GM12891 (cell line): ENCODE data around the gene C17orf114.

Experiments used
- DNase-seq: peaks from one replicate; pipeline ENCODE4 v3.0.0; 2011; ENCODE audit warnings: low spot score; ENCODE audit not compliant: insufficient read length
- FAIRE-seq: peaks from 2 replicates; lab custom pipeline; 2011; peaks lifted over from hg19 to GRCh38; lab: Jason Lieb, UNC
- PAX5 ChIP-seq: IDR thresholded peaks from 2 replicates; pipeline ENCODE4 v1.6.1; 2011; ENCODE audit warnings: low read length, moderate library complexity, mild to moderate bottlenecking; ENCODE audit not compliant: insufficient read depth, severe bottlenecking
- POLR2A ChIP-seq: IDR thresholded peaks from 2 replicates; pipeline ENCODE4 v1.6.1; 2011; ENCODE audit warnings: low read depth, low read length, control low read depth
- POLR2AphosphoS5 ChIP-seq: IDR thresholded peaks from 2 replicates; pipeline ENCODE4 v1.6.1; 2011; ENCODE audit warnings: low read depth, low read length, control low read depth
- POU2F2 ChIP-seq: IDR thresholded peaks from 2 replicates; pipeline ENCODE4 v1.6.1; 2011; ENCODE audit warnings: low read depth, mild to moderate bottlenecking, control low read depth, low read length, moderate library complexity
- SPI1 ChIP-seq: IDR thresholded peaks from 2 replicates; pipeline ENCODE4 v1.6.1; 2011; ENCODE audit warnings: low read depth, low read length, control low read depth
- TAF1 ChIP-seq: IDR thresholded peaks from 2 replicates; pipeline ENCODE4 v1.6.1; 2011; ENCODE audit warnings: low read depth, low read length, control low read depth

C17orf114 gene

DNA sequence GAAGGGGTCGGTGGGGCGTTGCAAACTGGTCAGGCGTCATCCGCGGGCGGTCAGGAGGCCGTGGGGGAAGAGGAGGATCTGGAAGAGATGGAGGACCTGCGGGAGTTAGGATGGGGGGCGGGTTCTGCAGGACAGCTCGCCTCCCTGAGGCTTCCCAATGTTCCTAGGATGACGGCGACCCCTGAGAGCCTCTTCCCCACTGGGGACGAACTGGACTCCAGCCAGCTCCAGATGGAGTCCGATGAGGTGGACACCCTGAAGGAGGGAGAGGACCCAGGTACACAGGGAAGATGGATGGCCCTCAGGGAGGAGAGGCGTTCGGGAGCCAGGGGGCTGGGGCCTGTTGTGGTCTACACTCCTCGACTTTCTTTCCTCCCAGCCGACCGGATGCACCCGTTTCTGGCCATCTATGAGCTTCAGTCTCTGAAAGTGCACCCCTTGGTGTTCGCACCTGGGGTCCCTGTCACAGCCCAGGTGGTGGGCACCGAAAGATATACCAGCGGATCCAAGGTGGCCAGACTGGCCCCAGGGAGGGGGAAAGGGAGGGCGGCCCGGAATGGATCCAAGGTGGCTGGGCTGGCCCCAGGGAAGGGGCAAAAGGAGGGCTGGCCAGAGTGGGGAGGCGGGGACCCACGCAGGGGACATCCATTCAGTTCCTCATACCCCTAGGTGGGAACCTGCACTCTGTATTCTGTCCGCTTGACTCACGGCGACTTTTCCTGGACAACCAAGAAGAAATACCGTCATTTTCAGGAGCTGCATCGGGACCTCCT, 5.7 kb upstream of the C17orf114 start:
- FAIRE-seq (peak; percentile 9), DNase-seq (no peak)
- TF ChIP-seq POLR2AphosphoS5 (no peak), PAX5 (no peak), POLR2A (no peak), TAF1 (no peak), POU2F2 (no peak), SPI1 (no peak)

DNA sequence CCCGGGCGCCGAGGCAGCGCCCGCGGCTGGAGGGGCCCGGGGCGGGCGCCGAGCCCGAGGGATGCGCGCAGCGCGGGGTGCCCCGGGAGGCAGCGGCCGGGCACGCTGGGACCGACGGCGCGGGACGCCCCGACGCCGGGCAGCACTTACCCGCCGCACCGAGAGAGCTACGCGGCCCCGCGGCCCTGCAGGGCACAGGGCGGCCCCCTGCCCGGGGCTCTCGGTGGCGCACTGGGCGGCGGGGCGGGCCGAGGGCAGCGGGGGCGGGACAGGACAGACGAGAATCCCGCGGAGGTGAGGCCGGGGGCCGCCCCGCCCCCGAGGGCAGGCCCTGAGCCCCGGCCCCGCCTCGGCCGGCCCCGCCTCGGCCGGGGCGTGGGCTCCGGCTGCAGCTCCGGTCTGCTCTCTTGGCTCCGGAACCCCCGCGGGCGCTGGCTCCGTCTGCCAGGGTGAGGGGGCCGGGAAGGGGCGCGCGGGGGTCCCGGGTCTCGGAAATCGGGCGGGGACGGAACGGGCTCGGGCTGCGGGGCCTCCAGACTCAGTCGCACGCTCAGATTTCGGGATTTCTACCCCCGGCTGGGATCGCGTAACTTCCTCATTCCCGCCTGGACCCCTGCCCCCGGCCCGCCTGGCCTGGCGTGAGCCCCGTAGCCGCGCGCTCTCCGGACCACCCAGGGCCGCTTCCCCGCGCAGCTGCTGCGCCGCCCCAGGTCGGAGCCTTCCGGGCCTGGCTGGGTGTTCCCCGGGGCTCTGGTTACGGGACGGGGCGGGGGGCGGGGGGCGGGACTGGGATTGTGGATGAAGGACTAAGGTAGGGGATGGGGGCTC, 4.9 kb upstream of the C17orf114 start, which contains the start of gene PLD2:
Gene PLD2, plus strand, starts transcription at position 376 of the 828 bp plus-strand sequence. CDS start 621 bp downstream, outside the sequence.
- peak; percentile 100 for DNase-seq
- TF ChIP-seq POU2F2, result no peak
- no peak for TF ChIP-seq PAX5
- TF ChIP-seq POLR2A, result peak; percentile 39; the same call in 1 of the 2 replicates
- TF ChIP-seq TAF1, result no peak
- TF ChIP-seq SPI1, result no peak
- FAIRE-seq, result peak; percentile 97

DNA sequence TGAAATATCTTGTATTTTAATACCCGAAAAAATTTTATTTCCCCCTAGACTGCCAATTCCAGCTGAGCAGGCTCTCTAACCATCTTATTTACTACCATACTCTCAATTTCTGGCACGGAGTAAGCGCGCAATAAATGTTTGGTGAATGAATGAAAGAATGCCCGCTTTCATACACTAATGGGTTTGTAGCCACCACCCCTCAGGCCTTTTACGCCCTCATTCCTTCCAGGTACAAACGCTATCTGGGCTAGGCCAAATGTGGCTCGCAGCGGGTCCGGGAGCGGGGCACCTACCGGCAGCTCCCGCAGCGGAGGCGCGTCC, 4.3 kb upstream of the C17orf114 start:
- DNase-seq (no peak), FAIRE-seq (no peak)
- no peak for TF ChIP-seq POLR2A
- TF ChIP-seq POLR2AphosphoS5, result no peak

DNA sequence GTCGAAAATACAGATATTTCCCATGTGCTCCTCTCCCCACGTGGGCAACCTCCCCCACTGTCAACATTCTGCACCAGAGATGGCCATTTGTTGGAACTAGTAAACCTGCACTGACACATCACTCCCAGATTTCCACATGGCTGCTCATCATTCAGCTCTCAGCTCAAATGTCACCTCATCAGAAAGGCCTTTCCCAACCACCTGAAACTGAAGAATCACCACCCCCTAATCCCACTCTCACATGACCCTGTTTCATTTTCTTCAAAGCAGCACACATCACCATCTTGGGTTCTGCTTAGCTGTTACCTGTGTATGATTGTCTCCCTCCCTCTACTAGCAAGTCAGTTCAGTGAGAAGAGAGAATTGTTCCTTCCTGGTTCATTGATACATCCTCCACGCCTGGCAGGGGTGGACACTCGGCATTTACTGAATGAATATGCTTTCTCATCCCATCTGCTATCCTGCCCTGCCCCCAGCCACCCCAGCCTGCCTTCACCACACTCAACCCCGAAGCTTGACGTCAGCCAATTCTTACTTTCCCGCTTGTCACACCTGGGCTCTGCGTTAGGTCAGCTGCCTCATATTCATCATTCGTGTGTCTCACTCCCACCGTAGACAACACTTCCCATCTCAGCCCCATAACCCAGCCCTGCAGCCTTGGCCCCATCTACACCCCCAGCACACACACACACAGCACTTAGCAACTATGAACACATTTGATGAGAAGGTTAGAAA, 1.5 kb downstream of the C17orf114 start:
- FAIRE-seq, result peak; percentile 92

DNA sequence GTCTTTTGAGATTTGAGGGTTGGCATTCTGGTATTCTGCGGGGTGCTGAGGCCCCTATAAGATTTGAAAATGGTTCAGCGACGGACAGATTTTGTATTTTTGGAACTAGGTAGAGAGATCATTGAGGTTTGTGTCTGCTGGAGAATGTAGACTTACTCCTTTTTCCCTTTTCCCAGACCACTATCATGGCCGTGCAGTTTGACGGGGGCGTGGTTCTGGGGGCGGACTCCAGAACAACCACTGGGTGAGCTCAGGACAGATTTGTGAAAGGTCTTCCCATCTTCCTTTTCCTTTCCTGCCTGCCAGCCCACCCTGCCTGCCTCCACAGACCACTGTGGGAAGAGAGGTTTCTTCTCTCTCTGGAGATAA, 5.6 kb downstream of the C17orf114 start:
- TF ChIP-seq POU2F2, result no peak
- 0 out of 2 replicates have a peak, but pooled peaks have one; percentile 20 for TF ChIP-seq SPI1
- no peak for DNase-seq
- FAIRE-seq, result no peak

More for the DNA sequence above, 1.5 kb downstream of the C17orf114 start:
- DNase-seq, result no peak
- TF ChIP-seq PAX5, result no peak
- TF ChIP-seq POU2F2, result no peak
- no peak for TF ChIP-seq TAF1
- no peak for TF ChIP-seq SPI1
- no peak for TF ChIP-seq POLR2A
- TF ChIP-seq POLR2AphosphoS5, result no peak

DNA sequence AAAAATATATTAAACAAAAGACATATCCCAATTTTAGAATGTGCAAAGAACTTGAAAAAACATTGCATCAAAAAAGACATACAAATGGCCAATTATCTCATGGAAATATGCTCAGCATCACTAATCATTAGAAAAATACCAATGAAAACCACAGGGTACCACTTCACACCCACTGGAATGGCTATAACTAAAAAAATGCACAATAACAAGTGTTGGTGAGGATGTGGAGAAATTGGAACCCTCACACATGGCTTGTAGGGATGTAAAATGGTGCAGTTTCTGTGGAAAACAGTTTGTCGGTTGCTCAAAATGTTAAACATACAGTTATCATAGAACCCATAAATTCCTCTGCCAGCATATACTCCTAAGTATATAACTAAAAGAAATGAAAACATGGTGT, 7.0 kb downstream of the C17orf114 start:
- FAIRE-seq (no peak), DNase-seq (no peak)
- TF ChIP-seq POU2F2 (no peak), TAF1 (no peak), SPI1 (no peak), POLR2A (no peak), POLR2AphosphoS5 (no peak), PAX5 (no peak)

DNA sequence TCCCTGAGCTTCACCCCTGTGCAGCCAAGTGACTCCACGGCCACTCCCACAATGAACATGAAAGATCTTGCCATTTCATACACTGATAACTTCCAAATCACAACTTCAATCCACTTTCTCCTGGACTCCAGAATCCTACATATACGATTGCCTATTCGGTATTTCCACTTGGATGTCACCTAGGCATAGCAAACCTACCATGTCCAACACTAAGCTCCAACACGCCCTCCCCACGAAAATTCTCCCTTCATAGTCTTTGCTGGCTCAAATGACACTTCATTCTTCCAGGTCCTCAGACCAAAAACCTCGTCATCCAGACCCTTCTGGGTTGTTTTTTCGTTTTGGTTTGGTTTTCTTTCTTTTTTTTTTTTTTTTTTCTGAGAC, 11.4 kb downstream of the C17orf114 start:
- no peak for DNase-seq
- TF ChIP-seq PAX5 (no peak), POU2F2 (no peak), TAF1 (no peak), POLR2A (no peak)
- FAIRE-seq, result no peak

DNA sequence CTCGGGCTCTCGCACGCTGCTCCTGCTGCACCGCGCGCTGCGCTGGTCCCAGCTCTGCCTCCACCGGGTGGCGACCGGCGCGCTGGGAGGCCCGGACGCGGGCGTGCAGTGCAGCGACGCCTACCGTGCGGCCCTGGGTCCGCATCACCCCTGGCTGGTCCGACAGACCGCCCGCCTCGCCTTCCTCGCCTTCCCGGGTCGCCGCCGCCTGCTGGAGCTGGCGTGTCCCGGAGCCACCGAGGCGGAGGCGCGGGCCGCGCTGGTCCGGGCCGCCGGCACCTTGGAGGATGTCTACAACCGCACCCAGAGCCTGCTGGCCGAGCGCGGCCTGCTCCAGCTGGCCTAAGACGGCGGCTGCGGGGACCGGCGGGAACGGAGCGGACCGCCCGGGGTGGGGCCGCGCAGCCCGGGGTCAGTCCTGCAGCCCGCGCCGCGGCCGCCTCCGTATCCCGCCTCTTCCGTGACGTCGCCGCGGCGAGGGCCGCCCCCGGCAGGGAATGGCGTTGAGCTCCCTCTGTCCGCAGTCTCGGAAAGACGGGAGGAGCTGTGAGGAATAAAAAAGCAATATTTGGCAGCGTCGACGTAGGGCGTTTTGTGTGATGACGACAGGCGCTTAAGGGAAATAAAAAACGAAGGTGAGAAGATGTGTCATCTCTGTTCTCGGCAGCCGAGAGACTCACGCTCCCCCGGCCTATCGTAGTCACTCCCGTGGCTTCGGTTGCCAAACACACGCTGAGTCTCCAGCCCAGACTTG, 12.0 kb downstream of the C17orf114 start:
- TF ChIP-seq SPI1 (no peak), POLR2AphosphoS5 (no peak), TAF1 (no peak), PAX5 (no peak), POLR2A (no peak), POU2F2 (no peak)
- peak; percentile 96 for FAIRE-seq

DNA sequence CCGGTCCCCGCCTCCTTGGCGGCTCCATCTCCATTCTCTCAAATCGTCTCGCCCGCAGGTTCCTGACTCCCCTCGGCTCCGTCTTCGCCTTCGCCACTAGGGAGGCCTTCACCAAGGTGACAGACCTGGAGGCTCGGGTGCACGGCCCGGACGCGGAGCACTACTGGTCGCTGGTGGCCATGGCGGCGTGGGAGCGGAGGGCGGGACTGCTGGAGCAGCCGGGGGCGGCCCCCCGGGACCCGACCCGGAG, 12.5 kb downstream of the C17orf114 start:
- DNase-seq (no peak), FAIRE-seq (no peak)
- no peak for TF ChIP-seq PAX5
- no peak for TF ChIP-seq SPI1
- no peak for TF ChIP-seq POLR2A
- TF ChIP-seq TAF1, result no peak

More for the DNA sequence above, 12.0 kb downstream of the C17orf114 start:
- peak; percentile 96 for DNase-seq
